Heart left ventricle (tissue), 16 donors: ENCODE measurements around the gene VEZT. TPM values are rescaled to one million over a fixed set of nuclear protein-coding genes. Genes with fewer than 3 reads are reported as not detected.
"Not testable (repeated sequence)": the region's sequence is repeated elsewhere in the genome, so short reads cannot be mapped to it uniquely, and the experiment has no call there.

ENCODE experiments used
- ATAC-seq, 4 donors: fragments of 200-7000 bp; cut with Tn5 transposase; one replicate each; pipeline ENCODE4 v1.9.1; 2020 to 2022; ENCODE audit warnings: moderate library complexity in 4 of 4, mild to moderate bottlenecking in 3 of 4, moderate number of reproducible peaks in 1 of 4
- DNase-seq, 5 donors: peaks; one replicate each; pipeline ENCODE4 v3.0.0-alpha.2; 2020
- H3K27ac ChIP-seq, 12 donors: fragments of 200-600 bp; sonication (generic) in 4 of 12; one replicate each; pipeline versions ENCODE4 v1.5.0 to v1.8.0; 2016 to 2022; ENCODE audit warnings: mild to moderate bottlenecking in 2 of 12
- H3K27me3 ChIP-seq, 9 donors: fragments of 200-600 bp; sonication (generic) in 2 of 9; one replicate each; pipeline versions ENCODE4 v1.5.1 to v1.8.0; 2016 to 2022; ENCODE audit warnings: mild to moderate bottlenecking in 3 of 9
- H3K36me3 ChIP-seq, 9 donors: fragments of 200-600 bp; sonication (generic) in 2 of 9; one replicate each; pipeline versions ENCODE4 v1.5.0 to v1.8.0; 2018 to 2022; ENCODE audit warnings: mild to moderate bottlenecking in 2 of 9
- H3K4me1 ChIP-seq, 12 donors: fragments of 200-600 bp; sonication (generic) in 4 of 12; one replicate each; pipeline versions ENCODE4 v1.5.0 to v1.8.0; 2016 to 2022; ENCODE audit warnings: mild to moderate bottlenecking in 3 of 12
- H3K4me3 ChIP-seq, 12 donors: fragments of 200-600 bp; sonication (generic) in 4 of 12; one replicate each; pipeline versions ENCODE4 v1.5.0 to v1.8.0; 2017 to 2022; ENCODE audit warnings: mild to moderate bottlenecking in 9 of 12, moderate library complexity in 4 of 12
- H3K9me3 ChIP-seq, 12 donors: fragments of 200-600 bp; sonication (generic) in 4 of 12; one replicate each; pipeline versions ENCODE4 v1.5.0 to v1.8.0; 2016 to 2022; ENCODE audit warnings: mild to moderate bottlenecking in 1 of 12
- CTCF ChIP-seq, 12 donors: fragments of 200-600 bp; sonication (generic) in 4 of 12; IDR thresholded peaks; one replicate each; pipeline versions ENCODE4 v1.5.0 to v1.8.0; 2018 to 2022; ENCODE audit warnings: antibody characterized with exemption in 12 of 12, mild to moderate bottlenecking in 5 of 12
- POLR2A ChIP-seq, 2 donors: fragments of 450-650 bp; IDR thresholded peaks; one replicate each; pipeline ENCODE4 v1.6.1; 2017; ENCODE audit warnings: antibody characterized with exemption in 2 of 2, mild to moderate bottlenecking in 2 of 2, moderate library complexity in 2 of 2
- WGBS, 4 donors: extraction: QIAGEN DNeasy Blood & Tissue Kit in 2 of 4; methylation state at CpG; one replicate each; pipeline versions ENCODE4 v1.1.5 to v1.1.7; 2013 to 2018; 5-methylcytosine and 5-hydroxymethylcytosine counted together
- intact Hi-C, 10 donors: fragments of 100-400 bp; cut with DNase I; formaldehyde crosslinking; loops; one replicate each; pipeline versions ENCODE4 v1.11.1 to v1.14.2; 2022
- polyA plus RNA-seq, 2 donors: library from polyadenylated mRNA; stranded (reverse); fragments of 200-250 nt; gene quantifications; one replicate each; pipeline ENCODE4 v1.2.3, GENCODE V29; 2013
- total RNA-seq, 9 donors: library from RNA; depleted of rRNA in 2 of 9; stranded (reverse); fragments of >200 nt in 2 of 9; fragmentation: NEBNext Ultra II Directional in 3 of 9; extraction: Animal tissue kit (Norgen Biotek cat#: 25700) in 3 of 9; gene quantifications; one replicate each; pipeline versions ENCODE4 v1.1.0 to v1.2.4, GENCODE V29; 2016 to 2023
- donor health status: ischemic (EF 13 %, LVEDD 7.1; RV severe dilation, severe dysfunction).
- donor health status: healthy with polysubstance abuse.
- donor health status: DM: no; HTN: yes; CAD: no.
- donor health status: DM: no; HTN: no; CAD: no.
- donor health status: ischemic (EF 25% LVEDD 6.9; RV normal size, moderate dysfunction).
- donor health status: ischemic (EF 25% LVEDD 5.7; RV mildly dilated, moderate dysfunction).
- donor health status: healthy.
- donor health status: DM: yes; HTN: yes; CAD: no.
- donor health status: ischemic (EF 35%, LVEDD 5.7; RV mildly dilated, moderate dysfunction).
- donor health status: nonischemic (EF 11% LVEDD 7.7; RV severe dilation, severe dysfunction).
- donor health status: DM: yes; HTN: yes; CAD: no.
- donor health status: PGD.
- donor health status: ischemic (EF 29% LVEDD 5.4; RV normal size, mild dysfunction).
- donor health status: nonischemic (EF 23%, LVEDD 6.1; RV moderate dilation, normal function).

Gene VEZT
- total and polyA plus RNA-seq, 11 donors, result 14.6 to 89.9 (median 65.2) TPM

DNA sequence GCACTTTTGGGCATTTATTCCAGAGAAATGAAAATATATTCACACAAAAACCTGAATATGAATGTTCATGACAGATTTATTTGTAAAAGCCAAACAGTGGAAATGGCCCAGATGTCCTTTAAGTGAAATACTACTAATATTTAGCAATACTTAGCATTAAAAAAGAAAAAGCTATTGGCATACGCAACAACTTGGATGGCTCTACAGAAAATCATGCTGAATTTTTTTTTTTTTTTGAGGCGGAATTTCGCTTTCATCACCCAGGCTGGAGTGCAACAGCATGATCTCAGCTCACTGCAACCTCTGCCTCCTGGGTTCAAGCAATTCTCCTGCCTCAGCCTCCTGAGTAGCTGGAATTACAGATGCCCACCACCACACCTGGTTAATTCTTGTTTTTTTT is 24.5 kb upstream of the VEZT start:
- no peak for ATAC-seq
- WGBS, 4 donors, result 88 to 96% (median 92%) methylated on average over 3 of the region's 3 CpGs
- Histone ChIP-seq H3K36me3 (no peaks in the 10 kb centered on the region), H3K27me3 (no peaks in the 10 kb centered on the region), H3K27ac (no peak overlapping the region), H3K4me1 (peaks cover 0 to 6% (median 0%) of the 10 kb centered on the region in 12 donors), H3K4me3 (no peak overlapping the region), H3K9me3 (no peaks in the 10 kb centered on the region)
- TF ChIP-seq CTCF (IDR thresholded peaks at IDR 0.05), result no peak
- no peak for TF ChIP-seq POLR2A (IDR thresholded peaks at IDR 0.05)
- intact Hi-C loops, result no loop called here
- DNase-seq, result no peak

GRCh38 chr12:95195122-95195521 is 22.5 kb upstream of the VEZT start:
- ATAC-seq, result no peak
- WGBS, 4 donors, result 89 to 91% (median 91%) methylated on average over 3 of the region's 3 CpGs

GRCh38 chr12:95196875-95197569 is 20.6 kb upstream of the VEZT start:
- WGBS, 4 donors, result 95 to 98% (median 96%) methylated on average over 7 of the region's 7 CpGs
- intact Hi-C loops, H3K27ac ChIP-seq, DNase-seq, H3K9me3 ChIP-seq, H3K4me3 ChIP-seq, ATAC-seq, H3K27me3 ChIP-seq, H3K36me3 ChIP-seq: not testable (repeated sequence)
- H3K4me1 ChIP-seq, result peaks cover 0 to 23% (median 17%) of the 10 kb centered on the region in 12 donors

More at GRCh38 chr12:95195122-95195521, 22.5 kb upstream of the VEZT start:
- Histone ChIP-seq H3K9me3 (no peaks in the 10 kb centered on the region), H3K36me3 (no peaks in the 10 kb centered on the region), H3K27ac (no peak overlapping the region), H3K27me3 (no peaks in the 10 kb centered on the region), H3K4me1 (peaks cover 0 to 10% (median 1%) of the 10 kb centered on the region in 12 donors), H3K4me3 (no peak overlapping the region)
- no peak for DNase-seq
- TF ChIP-seq CTCF (IDR thresholded peaks at IDR 0.05) (no peak), POLR2A (IDR thresholded peaks at IDR 0.05) (no peak)
- intact Hi-C loops, result no loop called here

GRCh38 chr12:95197636-95198035 is 20.0 kb upstream of the VEZT start:
- Histone ChIP-seq H3K27ac (no peak overlapping the region), H3K9me3 (no peaks in the 10 kb centered on the region), H3K4me1 (peaks cover 0 to 29% (median 20%) of the 10 kb centered on the region in 12 donors), H3K36me3 (no peaks in the 10 kb centered on the region), H3K27me3 (no peaks in the 10 kb centered on the region), H3K4me3 (no peak overlapping the region)
- intact Hi-C loops, result no loop called here
- 83 to 93% (median 88%) methylated on average over 2 of the region's 2 CpGs for WGBS, 4 donors
- TF ChIP-seq POLR2A (IDR thresholded peaks at IDR 0.05) (no peak), CTCF (IDR thresholded peaks at IDR 0.05) (no peak)
- DNase-seq (no peak), ATAC-seq (no peak)

GRCh38 chr12:95198914-95199313 is 18.7 kb upstream of the VEZT start:
- Histone ChIP-seq H3K27me3 (no peaks in the 10 kb centered on the region), H3K36me3 (no peaks in the 10 kb centered on the region), H3K4me3 (no peak overlapping the region), H3K27ac (no peak overlapping the region), H3K9me3 (no peaks in the 10 kb centered on the region), H3K4me1 (peaks cover 0 to 41% (median 32%) of the 10 kb centered on the region in 12 donors)
- ATAC-seq, result no peak
- WGBS, 4 donors, result 90 to 96% (median 95%) methylated on average over 4 of the region's 4 CpGs
- DNase-seq, result no peak
- intact Hi-C loops, result no loop called here
- TF ChIP-seq CTCF (IDR thresholded peaks at IDR 0.05) (no peak), POLR2A (IDR thresholded peaks at IDR 0.05) (no peak)
